HL-60 (cell line): ENCODE data around the gene PDE4B.

Experiments used
- DNase-seq, 2 experiments: peaks; one replicate each; pipeline ENCODE4 v3.0.0-alpha.2; 2010 to 2020; ENCODE audit warnings: low read depth in 1 of 2, low spot score in 1 of 2
- H3K27ac ChIP-seq: fragments of 250-450 bp; sonication (Bioruptor Pico); replicated peaks from 2 replicates; pipeline ENCODE4 v1.5.1; 2020; ENCODE audit warnings: mild to moderate bottlenecking, moderate library complexity
- H3K27me3 ChIP-seq: fragments of 250-450 bp; sonication (Bioruptor Pico); 2 replicates; pipeline ENCODE4 v1.5.1; 2021; ENCODE audit warnings: mild to moderate bottlenecking, moderate library complexity; ENCODE audit not compliant: insufficient read depth, poor library complexity, severe bottlenecking
- H3K4me3 ChIP-seq: replicated peaks from 2 replicates; pipeline ENCODE4 v1.5.1; 2011; ENCODE audit warnings: mild to moderate bottlenecking, control low read depth, low read length; ENCODE audit not compliant: insufficient read depth
- CTCF ChIP-seq: IDR thresholded peaks from one replicate; pipeline ENCODE4 v1.5.1; 2011; ENCODE audit warnings: low read length, control low read depth, inconsistent platforms; ENCODE audit not compliant: insufficient read depth
- GABPA ChIP-seq: IDR thresholded peaks from 2 replicates; pipeline ENCODE4 v1.6.1; 2012; ENCODE audit warnings: low read depth
- POLR2AphosphoS5 ChIP-seq: IDR thresholded peaks from 2 replicates; pipeline ENCODE4 v1.6.1; 2012; ENCODE audit warnings: low read depth
- REST ChIP-seq: IDR thresholded peaks from 2 replicates; pipeline ENCODE4 v1.6.1; 2012; ENCODE audit warnings: low read depth; ENCODE audit not compliant: insufficient replicate concordance
- SPI1 ChIP-seq: IDR thresholded peaks from 2 replicates; pipeline ENCODE4 v1.6.1; 2012; ENCODE audit warnings: low read depth, mild to moderate bottlenecking, borderline replicate concordance

PDE4B gene

GRCh38 chr1:66084442-66084841, 291.7 kb downstream of the PDE4B start:
- no peaks in the 10 kb centered on the region for H3K27me3 ChIP-seq
- H3K4me3 ChIP-seq: no peak overlapping the region
- DNase-seq: no peak
- H3K27ac ChIP-seq: no peak overlapping the region
- no peak for TF ChIP-seq POLR2AphosphoS5
- no peak for TF ChIP-seq SPI1
- no peak for TF ChIP-seq GABPA
- TF ChIP-seq CTCF: no peak
- TF ChIP-seq REST: no peak

GRCh38 chr1:66085600-66085999, 292.9 kb downstream of the PDE4B start:
- Histone ChIP-seq H3K27ac (no peak overlapping the region), H3K27me3 (no peaks in the 10 kb centered on the region), H3K4me3 (no peak overlapping the region)
- TF ChIP-seq POLR2AphosphoS5 (no peak), REST (no peak), GABPA (no peak), CTCF (no peak), SPI1 (no peak)
- no peak for DNase-seq

GRCh38 chr1:66088787-66089186, 296.1 kb downstream of the PDE4B start:
- no peak overlapping the region for H3K27ac ChIP-seq
- DNase-seq: no peak

More at GRCh38 chr1:66088787-66089186, 296.1 kb downstream of the PDE4B start:
- no peaks in the 10 kb centered on the region for H3K27me3 ChIP-seq
- no peak overlapping the region for H3K4me3 ChIP-seq
- TF ChIP-seq GABPA (no peak), REST (no peak), POLR2AphosphoS5 (no peak), SPI1 (no peak), CTCF (no peak)
